ENCODE measurements around the gene ROPN1B. TPM values are rescaled to one million over a fixed set of nuclear protein-coding genes. Genes with fewer than 3 reads are reported as not detected.

Gene ROPN1B
- total and polyA plus RNA-seq, 2 of the 8 experiments (the other 6 are each of a cell fraction or from before 2014, with no cell fraction given) = 0.30 TPM; not detected in 1

- WGBS, 2 experiments (ENCODE audit: extremely low coverage in 1 of 2, insufficient coverage in 1 of 2, insufficient read length in 1 of 2, insufficient replicate concordance in 2 of 2, low coverage in 1 of 2, low lambda C conversion rate in 2 of 2, missing lambda C conversion rate in 1 of 2) = 90% methylated on average over 9 of the region's 10 CpGs; no CpG with 5 or more reads in 1 of the 2 experiments
- peak overlapping the region; percentile 59 for H4K91ac ChIP-seq (replicated peaks; ENCODE audit: insufficient read length, low read length)
- H2BK5ac ChIP-seq (ENCODE audit: low read depth, low read length) = no peak overlapping the region
- no peak overlapping the region for H3K56ac ChIP-seq (replicated peaks; ENCODE audit: insufficient read length, low read depth, low read length)
- peaks cover 15 to 17% of the 10 kb centered on the region in 2 experiments for H3K9me3 ChIP-seq (ENCODE audit: insufficient read depth in 2 of 2, low read depth in 1 of 2, low read length in 1 of 2)
- peak overlapping the region; percentile 15; the same call in 1 of the 2 replicates for H2BK20ac ChIP-seq (ENCODE audit: low read length)
- H3K79me1 ChIP-seq (ENCODE audit: low read depth, low read length) = no peaks in the 10 kb centered on the region
- H2BK12ac ChIP-seq (ENCODE audit: low read depth, low read length) = no peak overlapping the region
- TF ChIP-seq SAP30 (IDR thresholded peaks at IDR 0.05; ENCODE audit: insufficient read depth, insufficient replicate concordance, low read length) (peak; percentile 40), RNF2 (IDR thresholded peaks at IDR 0.05; ENCODE audit: borderline replicate concordance, low read depth, low read length, missing control alignments, poor library complexity, severe bottlenecking) (no peak), EP300 (IDR thresholded peaks at IDR 0.05; ENCODE audit: borderline replicate concordance in 1 of 2, low read depth in 2 of 2, low read length in 2 of 2) (no peak), POLR2A (IDR thresholded peaks at IDR 0.05; ENCODE audit: control extremely low read depth in 1 of 2, low read depth in 2 of 2, low read length in 2 of 2) (no peak), SIN3A (conservative IDR thresholded peaks at IDR 0.05 in 1 of 2, IDR thresholded peaks at IDR 0.05 in 1 of 2; ENCODE audit: low read depth in 1 of 2, low read length in 2 of 2) (peak; percentile 51 to 85; a peak in 2 of 4 replicates), E2F6 (IDR thresholded peaks at IDR 0.05) (0 out of 2 replicates have a peak, but pooled peaks have one; percentile 13), MAX (IDR thresholded peaks at IDR 0.05) (peak; percentile 89)
- no peaks in the 10 kb centered on the region; a peak in 1 of 8 replicates for H3K36me3 ChIP-seq (ENCODE audit: control insufficient read depth in 2 of 4, insufficient read depth in 4 of 4, low read length in 3 of 4)
- no peak overlapping the region for H3K18ac ChIP-seq (ENCODE audit: extremely low read depth, low read length)
- H3K4me1 ChIP-seq (replicated peaks in 1 of 4; ENCODE audit: control insufficient read depth in 3 of 4, insufficient read depth in 4 of 4, low read length in 3 of 4) = peaks cover 0 to 14% (median 2%) of the 10 kb centered on the region in 4 experiments; a peak in 4 of 7 replicates
- H3K79me2 ChIP-seq (ENCODE audit: control insufficient read depth in 1 of 2, insufficient read depth in 2 of 2, low read length in 2 of 2) = no peaks in the 10 kb centered on the region
- H3K23ac ChIP-seq (ENCODE audit: insufficient read length) = no peak overlapping the region
- H3K9ac ChIP-seq (replicated peaks in 1 of 4; ENCODE audit: extremely low read depth in 1 of 4, low read depth in 3 of 4, low read length in 3 of 4) = no peak overlapping the region
- H3K14ac ChIP-seq (ENCODE audit: insufficient read length) = no peak overlapping the region
- H4K8ac ChIP-seq (ENCODE audit: extremely low read depth, insufficient read depth, low read length) = no peak overlapping the region
- H2BK15ac ChIP-seq (ENCODE audit: low read length) = no peak overlapping the region
- no peak overlapping the region for H3K27ac ChIP-seq (ENCODE audit: low read depth, low read length)
- FAIRE-seq (no peak), DNase-seq (ENCODE audit: low read depth in 1 of 2, low spot score in 2 of 2) (no peak)
- no peak overlapping the region for H2BK120ac ChIP-seq (replicated peaks; ENCODE audit: low read depth, low read length)
- H2AK5ac ChIP-seq (ENCODE audit: low read depth, low read length) = no peak overlapping the region; the same call in 1 of the 2 replicates
- no peak overlapping the region for H3K4me2 ChIP-seq (ENCODE audit: insufficient read depth in 1 of 2, low read depth in 2 of 2, low read length in 2 of 2)
- H2AFZ ChIP-seq (ENCODE audit: low read length) = no peak overlapping the region
- H3K4me3 ChIP-seq (ENCODE audit: extremely low read depth in 1 of 4, insufficient read depth in 2 of 4, low read depth in 3 of 4, low read length in 4 of 4) = no peak overlapping the region
- ChIA-PET CTCF (ENCODE audit: partially characterized antibody) (interaction anchor here (0.7 to 2.4 kb wide), 5 partner anchors 10 to 109 kb away, joined by 3 to 8 read pairs (median 3); no protein-coding TSS in a partner anchor), POLR2A (ENCODE audit: partially characterized antibody) (interaction anchor here (1.0 kb wide), 1 partner anchor 9 kb away, joined by 3 read pairs; no protein-coding TSS in a partner anchor)
- H4K20me1 ChIP-seq (replicated peaks in 1 of 2; ENCODE audit: control insufficient read depth in 1 of 2, insufficient read depth in 2 of 2, low read length in 2 of 2) = no peaks in the 10 kb centered on the region
- H4K5ac ChIP-seq (ENCODE audit: insufficient read length, low read depth, low read length) = no peak overlapping the region
- H3K27me3 ChIP-seq (replicated peaks in 1 of 4; ENCODE audit: control insufficient read depth in 3 of 4, extremely low read depth in 1 of 4, insufficient read depth in 3 of 4, low read length in 3 of 4) = no peaks in the 10 kb centered on the region
- H3K4ac ChIP-seq (replicated peaks; ENCODE audit: insufficient read length, low read depth, low read length) = no peak overlapping the region
- no peaks in the 10 kb centered on the region for H3K23me2 ChIP-seq (ENCODE audit: low read depth, low read length)
Measured at GRCh38 chr3:126023390-126023789, 54.4 kb downstream of the ROPN1B start.
